Peyer's patch (tissue), 4 donors: ENCODE results near the gene MEGF9.

Experiments used
- CTCF ChIP-seq, 6 experiments: fragments of 450-650 bp in 4 of 6; fragments of 200-600 bp in 2 of 6; sonication (generic) in 1 of 6; IDR thresholded peaks; one replicate each; pipeline ENCODE4 v1.5.1; 2017 to 2019; ENCODE audit warnings: antibody characterized with exemption in 6 of 6, mild to moderate bottlenecking in 3 of 6, moderate library complexity in 1 of 6
- POLR2A ChIP-seq, 2 donors: fragments of 450-650 bp; IDR thresholded peaks; one replicate each; pipeline ENCODE4 v1.5.1; 2017; ENCODE audit warnings: antibody characterized with exemption in 2 of 2, mild to moderate bottlenecking in 2 of 2, moderate library complexity in 2 of 2

GRCh38 chr9:120636194-120636957 is 77.9 kb downstream of the MEGF9 start:
- TF ChIP-seq CTCF (IDR thresholded peaks at IDR 0.05), result no peak
- no peak for TF ChIP-seq POLR2A (IDR thresholded peaks at IDR 0.05)
